ENCODE measurements around the gene GRID1. TPM values are rescaled to one million over a fixed set of nuclear protein-coding genes. Genes with fewer than 3 reads are reported as not detected.

GRID1 gene
- total RNA-seq, 1 donor from 2014 or later, result 1.4 TPM

GRCh38 chr10:86141896-86142295, 224.7 kb downstream of the GRID1 start:
- Histone ChIP-seq H3K36me3 (no peaks in the 10 kb centered on the region), H3K4me3 (no peak overlapping the region), H3K27ac (no peak overlapping the region), H3K4me1 (no peaks in the 10 kb centered on the region), H3K27me3 (no peaks in the 10 kb centered on the region), H3K9me3 (no peaks in the 10 kb centered on the region)
- no peak for DNase-seq (ENCODE audit: low spot score in 2 of 2)
- intact Hi-C loops (cut with DNase I), result no loop called here
- no peak for TF ChIP-seq CTCF (IDR thresholded peaks at IDR 0.05)

GRCh38 chr10:86139066-86139657, 227.4 kb downstream of the GRID1 start:
- no peak for TF ChIP-seq CTCF (IDR thresholded peaks at IDR 0.05)
- Histone ChIP-seq H3K36me3 (no peaks in the 10 kb centered on the region), H3K27ac (no peak overlapping the region), H3K27me3 (no peaks in the 10 kb centered on the region), H3K9me3 (no peaks in the 10 kb centered on the region), H3K4me3 (no peak overlapping the region), H3K4me1 (no peaks in the 10 kb centered on the region)
- intact Hi-C loops (cut with DNase I), result no loop called here
- DNase-seq (ENCODE audit: low spot score in 2 of 2), result no peak

- Histone ChIP-seq H3K27ac (no peak overlapping the region), H3K36me3 (no peaks in the 10 kb centered on the region), H3K4me3 (no peak overlapping the region), H3K27me3 (no peaks in the 10 kb centered on the region), H3K9me3 (no peaks in the 10 kb centered on the region), H3K4me1 (no peaks in the 10 kb centered on the region)
- intact Hi-C loops (cut with DNase I), result no loop called here
- no peak for TF ChIP-seq CTCF (IDR thresholded peaks at IDR 0.05)
- DNase-seq (ENCODE audit: low spot score in 2 of 2), result no peak
Measured at GRCh38 chr10:86138551-86139065, 228.0 kb downstream of the GRID1 start.

- TF ChIP-seq CTCF (IDR thresholded peaks at IDR 0.05), result no peak
- no peak for DNase-seq (ENCODE audit: low spot score in 2 of 2)
- H3K4me1 ChIP-seq, result no peaks in the 10 kb centered on the region
- H3K36me3 ChIP-seq, result no peaks in the 10 kb centered on the region
- H3K27ac ChIP-seq, result no peak overlapping the region
- no peak overlapping the region for H3K4me3 ChIP-seq
- H3K27me3 ChIP-seq, result no peaks in the 10 kb centered on the region
- H3K9me3 ChIP-seq, result no peaks in the 10 kb centered on the region
- intact Hi-C loops (cut with DNase I), result no loop called here
Measured at GRCh38 chr10:86137561-86137960, 229.0 kb downstream of the GRID1 start.

- no peak for TF ChIP-seq CTCF (IDR thresholded peaks at IDR 0.05)
- H3K27ac ChIP-seq, result no peak overlapping the region
- no peaks in the 10 kb centered on the region for H3K4me1 ChIP-seq
- H3K36me3 ChIP-seq, result no peaks in the 10 kb centered on the region
- intact Hi-C loops (cut with DNase I), result no loop called here
- H3K9me3 ChIP-seq, result no peaks in the 10 kb centered on the region
- H3K4me3 ChIP-seq, result no peak overlapping the region
- no peaks in the 10 kb centered on the region for H3K27me3 ChIP-seq
- DNase-seq (ENCODE audit: low spot score in 2 of 2), result no peak
Measured at GRCh38 chr10:86136934-86137333, 229.7 kb downstream of the GRID1 start.

- intact Hi-C loops (cut with DNase I), result no loop called here
- no peak for DNase-seq (ENCODE audit: low spot score in 2 of 2)
- Histone ChIP-seq H3K4me1 (no peaks in the 10 kb centered on the region), H3K9me3 (no peaks in the 10 kb centered on the region), H3K27me3 (no peaks in the 10 kb centered on the region), H3K36me3 (no peaks in the 10 kb centered on the region), H3K4me3 (no peak overlapping the region), H3K27ac (no peak overlapping the region)
- TF ChIP-seq CTCF (IDR thresholded peaks at IDR 0.05), result no peak
Measured at GRCh38 chr10:86135191-86135590, 231.4 kb downstream of the GRID1 start.
